GM23248 (cell line): Measurements from ENCODE around the gene SLC25A24.

Experiments used
- EZH2 ChIP-seq: fragments of 200-600 bp; sonication (generic); IDR thresholded peaks from 2 replicates; pipeline ENCODE4 v1.6.1; 2018; ENCODE audit warnings: antibody characterized with exemption, mild to moderate bottlenecking; ENCODE audit not compliant: insufficient read depth, poor library complexity, severe bottlenecking
- EZH2phosphoT487 ChIP-seq: fragments of 200-600 bp; sonication (generic); IDR thresholded peaks from 2 replicates; pipeline ENCODE4 v1.6.1; 2018; ENCODE audit warnings: antibody characterized with exemption, moderate library complexity, mild to moderate bottlenecking, low read depth; ENCODE audit not compliant: insufficient read depth

DNA sequence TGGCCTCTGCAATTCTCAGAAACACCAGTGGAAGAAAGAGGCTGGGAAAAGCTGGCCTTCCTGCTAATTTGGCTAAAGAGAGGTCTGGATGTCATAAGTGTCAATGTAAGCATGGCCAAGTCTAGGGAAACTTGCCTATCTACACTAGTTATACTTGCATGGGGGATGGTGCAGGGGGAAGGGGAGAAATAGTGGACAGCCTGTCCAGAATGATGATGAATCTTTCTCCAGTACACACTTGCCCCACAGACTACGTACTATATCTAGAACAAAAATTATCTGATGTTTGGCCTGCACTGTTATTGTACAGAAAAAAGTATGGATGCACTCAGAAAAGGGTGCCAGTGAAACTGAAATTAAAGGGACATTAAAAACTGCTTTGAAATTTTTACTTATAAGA lies 114.5 kb downstream of the SLC25A24 start:
- TF ChIP-seq EZH2, result no peak
- TF ChIP-seq EZH2phosphoT487, result no peak
